D721Med (cell line): ENCODE results near the gene TCF19.

Experiments
- DNase-seq: peaks from one replicate; pipeline ENCODE4 v3.0.0; 2011; ENCODE audit warnings: low spot score; ENCODE audit not compliant: insufficient read length
- FAIRE-seq: peaks from 2 replicates; lab custom pipeline; 2011; peaks lifted over from hg19 to GRCh38; lab: Jason Lieb, UNC
- CTCF ChIP-seq: IDR thresholded peaks from 2 replicates; pipeline ENCODE4 v1.5.1; 2012; ENCODE audit warnings: mild to moderate bottlenecking, control low read depth; ENCODE audit not compliant: insufficient read depth; ENCODE audit errors: missing control alignments

Gene TCF19

GRCh38 chr6:31114970-31115849, 43.2 kb upstream of the TCF19 start:
- FAIRE-seq (no peak), DNase-seq (no peak)
- TF ChIP-seq CTCF, result no peak

GRCh38 chr6:31115941-31116560, 42.3 kb upstream of the TCF19 start:
- no peak for TF ChIP-seq CTCF
- DNase-seq (no peak), FAIRE-seq (no peak)

- no peak for TF ChIP-seq CTCF
- DNase-seq (no peak), FAIRE-seq (no peak)
These were observed 41.6 kb upstream of the TCF19 start for GRCh38 chr6:31116661-31117385.

- TF ChIP-seq CTCF, result no peak
- FAIRE-seq (no peak), DNase-seq (no peak)
These were observed 40.2 kb upstream of the TCF19 start for GRCh38 chr6:31118178-31118577.

- FAIRE-seq, result no peak
- no peak for TF ChIP-seq CTCF
- DNase-seq, result no peak
These were observed 38.1 kb upstream of the TCF19 start, which contains the start of gene CDSN for GRCh38 chr6:31120151-31120915. CDSN (minus strand) TSS chr6:31120446; CDS start chr6:31120419, 27 bp downstream.

- FAIRE-seq (no peak), DNase-seq (no peak)
- no peak for TF ChIP-seq CTCF
These were observed 37.1 kb upstream of the TCF19 start for GRCh38 chr6:31121131-31121790.
